Epithelial cell of esophagus (primary cell): ENCODE results near the gene PHOSPHO2.

Source experiments
- DNase-seq: peaks from one replicate; pipeline ENCODE4 v3.0.0; 2010; ENCODE audit warnings: low read depth
- H3K4me3 ChIP-seq: 2 replicates; pipeline ENCODE4 v1.5.1; 2011; ENCODE audit warnings: mild to moderate bottlenecking, low read length, control low read depth
- TF ChIP-seq, protein P1 (sequence below): IDR thresholded peaks from 2 replicates; pipeline ENCODE4 v1.5.1; 2011; ENCODE audit warnings: low read depth, mild to moderate bottlenecking, low read length, control low read depth, inconsistent platforms; ENCODE audit not compliant: insufficient read depth; ENCODE audit errors: missing control alignments

Gene PHOSPHO2

DNA sequence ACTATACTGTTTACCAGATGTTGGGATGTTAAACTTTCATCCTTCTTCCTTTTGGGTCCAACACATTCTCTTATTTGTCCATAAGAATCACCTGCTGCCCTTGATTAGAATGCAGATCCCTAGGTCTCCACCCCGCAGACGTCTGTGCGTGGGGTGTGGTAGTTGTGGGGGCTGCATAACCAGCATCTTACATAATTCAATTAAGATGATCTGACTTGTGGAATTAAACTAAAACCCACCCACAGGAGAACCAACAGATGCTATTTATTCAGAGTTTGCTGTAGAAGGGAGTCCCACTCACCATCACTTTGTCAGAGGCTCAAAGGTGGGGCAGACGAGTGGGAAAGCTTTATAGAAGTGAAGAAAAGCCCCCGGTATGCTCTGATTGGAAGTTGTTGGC is 37.8 kb downstream of the PHOSPHO2 start:
- DNase-seq: no peak
- H3K4me3 ChIP-seq: no peak overlapping the region
- TF ChIP-seq, protein P1, sequence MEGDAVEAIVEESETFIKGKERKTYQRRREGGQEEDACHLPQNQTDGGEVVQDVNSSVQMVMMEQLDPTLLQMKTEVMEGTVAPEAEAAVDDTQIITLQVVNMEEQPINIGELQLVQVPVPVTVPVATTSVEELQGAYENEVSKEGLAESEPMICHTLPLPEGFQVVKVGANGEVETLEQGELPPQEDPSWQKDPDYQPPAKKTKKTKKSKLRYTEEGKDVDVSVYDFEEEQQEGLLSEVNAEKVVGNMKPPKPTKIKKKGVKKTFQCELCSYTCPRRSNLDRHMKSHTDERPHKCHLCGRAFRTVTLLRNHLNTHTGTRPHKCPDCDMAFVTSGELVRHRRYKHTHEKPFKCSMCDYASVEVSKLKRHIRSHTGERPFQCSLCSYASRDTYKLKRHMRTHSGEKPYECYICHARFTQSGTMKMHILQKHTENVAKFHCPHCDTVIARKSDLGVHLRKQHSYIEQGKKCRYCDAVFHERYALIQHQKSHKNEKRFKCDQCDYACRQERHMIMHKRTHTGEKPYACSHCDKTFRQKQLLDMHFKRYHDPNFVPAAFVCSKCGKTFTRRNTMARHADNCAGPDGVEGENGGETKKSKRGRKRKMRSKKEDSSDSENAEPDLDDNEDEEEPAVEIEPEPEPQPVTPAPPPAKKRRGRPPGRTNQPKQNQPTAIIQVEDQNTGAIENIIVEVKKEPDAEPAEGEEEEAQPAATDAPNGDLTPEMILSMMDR: no peak

DNA sequence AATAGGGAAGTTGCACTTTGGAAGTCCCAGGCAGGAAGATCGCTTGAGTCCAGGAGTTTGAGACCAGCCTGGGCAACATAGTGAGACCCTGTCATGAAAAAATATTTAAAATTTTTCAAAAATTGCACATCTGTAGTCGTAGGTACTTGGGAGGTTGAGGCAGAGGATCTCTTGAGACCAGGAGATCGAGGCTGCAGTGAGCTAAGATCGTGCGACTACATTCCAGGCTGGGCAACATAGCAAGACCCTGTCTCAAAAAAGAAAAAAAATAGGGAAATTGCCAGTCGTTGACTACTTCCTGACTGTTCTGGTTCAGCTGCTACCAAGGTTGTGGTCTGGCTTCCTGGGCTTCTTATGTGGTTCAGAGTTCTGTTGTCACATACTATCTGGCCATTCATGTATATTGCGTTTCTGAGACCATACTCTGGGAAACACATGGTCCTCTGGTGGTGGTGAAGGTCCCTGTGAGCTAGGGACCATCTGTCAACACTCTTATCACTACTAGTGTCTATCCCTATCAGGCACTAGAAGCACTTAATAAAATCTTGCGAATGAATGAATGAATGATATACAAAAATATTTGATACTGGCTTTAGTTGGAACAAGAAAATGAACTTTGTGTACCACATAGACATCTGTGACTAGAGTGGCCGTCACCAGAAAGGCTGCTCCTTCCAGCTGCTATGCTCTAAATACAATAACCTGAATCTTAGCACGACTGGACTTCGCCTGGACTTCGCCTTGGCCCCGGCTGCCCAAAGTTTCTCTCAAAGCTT is 38.5 kb downstream of the PHOSPHO2 start:
- TF ChIP-seq, protein P1: no peak
- peak overlapping the region; percentile 61 for H3K4me3 ChIP-seq
- DNase-seq: no peak

DNA sequence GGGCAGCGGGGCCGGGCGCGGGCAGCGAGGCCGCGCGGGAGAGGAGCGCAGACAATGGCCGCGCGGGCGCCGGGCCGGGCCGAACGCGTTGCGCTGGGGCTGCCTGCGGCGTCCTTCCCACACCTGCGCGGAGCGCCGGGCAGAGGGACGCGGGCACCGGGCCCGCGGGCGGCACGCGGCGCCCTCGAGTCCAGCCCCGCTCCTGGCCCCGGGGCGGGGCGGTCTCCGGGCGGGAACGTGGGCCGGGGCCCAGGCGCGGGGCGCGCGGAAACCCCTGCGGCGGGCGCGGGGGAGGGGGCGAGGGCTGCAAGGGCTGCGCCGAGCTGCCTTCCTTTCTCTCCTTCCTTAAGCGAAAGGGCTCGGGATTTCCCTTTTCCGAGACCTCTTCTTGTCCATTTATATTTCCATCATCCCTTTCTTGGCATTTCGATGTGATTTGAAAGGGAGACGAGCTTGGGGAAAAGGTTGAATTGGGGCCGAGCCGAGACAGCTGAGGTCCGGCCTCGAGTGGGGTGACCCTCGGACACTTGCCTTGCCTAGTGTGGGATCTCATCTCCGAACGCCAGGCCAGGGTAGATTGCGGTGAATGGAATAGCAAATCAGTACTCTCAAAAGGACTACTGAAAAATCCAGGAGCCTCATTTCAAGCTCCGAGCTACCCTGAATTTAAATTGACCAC is 40.0 kb downstream of the PHOSPHO2 start:
- DNase-seq: peak; percentile 24
- TF ChIP-seq, protein P1: no peak
- peak overlapping the region; percentile 61 for H3K4me3 ChIP-seq

DNA sequence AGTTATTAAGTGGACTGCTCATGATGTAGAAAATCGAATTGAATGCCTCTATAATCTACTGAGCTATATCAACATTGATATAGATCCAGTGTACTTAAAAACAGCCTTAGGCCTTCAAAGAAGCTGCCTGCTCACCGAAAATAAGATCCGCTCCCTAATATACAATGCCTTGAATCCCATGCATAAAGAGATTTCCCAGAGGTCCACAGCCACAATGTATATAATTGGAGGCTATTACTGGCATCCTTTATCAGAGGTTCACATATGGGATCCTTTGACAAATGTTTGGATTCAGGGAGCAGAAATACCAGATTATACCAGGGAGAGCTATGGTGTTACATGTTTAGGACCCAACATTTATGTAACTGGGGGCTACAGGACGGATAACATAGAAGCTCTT is 41.4 kb downstream of the PHOSPHO2 start:
- TF ChIP-seq, protein P1: no peak
- DNase-seq: no peak
- H3K4me3 ChIP-seq: no peak overlapping the region

DNA sequence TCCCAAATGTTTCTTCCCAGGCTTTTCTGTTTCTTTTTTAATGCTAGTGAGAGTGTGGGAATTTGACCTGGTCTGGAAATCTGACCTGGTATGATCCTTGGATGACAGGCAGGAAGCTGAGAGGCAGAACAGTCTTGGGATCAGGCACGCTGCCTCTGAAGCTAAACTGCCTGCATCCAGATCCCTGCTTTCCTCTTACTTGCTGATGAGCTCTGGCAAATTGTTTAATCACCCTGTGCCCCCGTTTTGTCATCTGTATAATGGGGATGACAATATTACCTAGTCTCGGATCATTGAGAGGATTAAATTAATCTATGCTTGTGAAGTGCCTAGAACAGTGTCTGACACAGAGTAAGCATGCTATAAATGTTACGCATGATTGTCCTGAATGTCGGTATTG is 42.6 kb downstream of the PHOSPHO2 start:
- DNase-seq: no peak
- H3K4me3 ChIP-seq: no peak overlapping the region
- TF ChIP-seq, protein P1: no peak

DNA sequence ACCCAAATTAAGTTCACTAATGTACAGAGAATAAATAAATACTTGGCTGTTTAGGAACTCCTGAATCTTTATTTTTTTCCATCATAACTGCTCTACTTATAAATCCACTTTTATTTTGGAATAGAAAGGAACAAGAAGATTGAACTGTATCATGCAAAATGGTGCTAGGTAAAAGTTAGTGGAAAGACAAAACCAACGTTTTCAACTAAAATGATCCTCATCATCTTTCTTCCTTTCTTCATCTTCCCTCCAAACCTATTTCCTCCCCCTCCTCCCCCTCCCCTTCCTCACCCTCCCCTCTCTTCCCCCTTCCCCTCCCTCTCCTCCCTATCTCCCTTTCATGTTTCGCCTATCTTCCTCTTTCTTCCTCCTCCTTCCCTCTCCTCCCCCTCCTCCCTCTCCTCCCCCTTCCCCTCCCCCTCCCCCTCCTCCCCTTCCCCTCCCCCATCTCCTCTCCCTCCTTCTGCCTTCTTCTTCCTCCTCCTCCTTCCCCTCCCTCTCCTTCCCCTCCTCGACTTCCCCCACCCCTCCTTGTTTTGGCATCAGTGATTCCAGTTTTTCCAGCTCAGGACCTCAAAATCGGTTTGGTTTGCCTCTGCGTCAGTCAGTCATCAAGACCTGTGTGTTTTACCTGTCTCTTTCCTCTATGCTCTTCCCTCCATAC is 44.4 kb downstream of the PHOSPHO2 start:
- TF ChIP-seq, protein P1: no peak
- no peak for DNase-seq
- no peak overlapping the region for H3K4me3 ChIP-seq
